WTC11 (cell line): Measurements from ENCODE around the gene F8. TPM values are rescaled to one million over a fixed set of nuclear protein-coding genes. Genes with fewer than 3 reads are reported as not detected.

Experiments
- microRNA-seq: library from miRNA; unstranded; fragments of <30 nt; microRNA quantifications from one replicate; pipeline ENCODE4 v1.2.0, GENCODE V29; 2022; ENCODE audit warnings: borderline number of aligned reads
- total RNA-seq: library from RNA; stranded (reverse); gene quantifications from 3 replicates; pipeline ENCODE4 v1.2.3, GENCODE V29; 2021

The F8 gene
- total RNA-seq, 1 experiment from 2014 or later, result 1.6 TPM

Small RNA genes within 50 kb of the gene (microRNA-seq; reads per million reads assigned to microRNA genes)
- not detected for gene MIR1184-1

Other genes starting within 250 kb of the F8 start
- gene MPP1, start 217.2 kb downstream of the F8 start, total RNA-seq, result 14.3 to 15.8 TPM (median 14.7 TPM) in 3 replicates
- not detected in 3 replicates for gene SMIM9, start 188.1 kb downstream of the F8 start, total RNA-seq
- gene F8A1, start 136.4 kb downstream of the F8 start, total RNA-seq, result 26.8 to 30.2 TPM (median 28.7 TPM) in 3 replicates
- 60.7 to 79.5 TPM (median 73.8 TPM) in 3 replicates for gene FUNDC2, start 4.1 kb upstream of the F8 start, total RNA-seq
- 3.0 to 6.4 TPM (median 5.9 TPM) in 3 replicates for gene CMC4, start 48.4 kb upstream of the F8 start, total RNA-seq
- 8.6 to 12.8 TPM (median 10.1 TPM) in 3 replicates for gene MTCP1, start 48.4 kb upstream of the F8 start, total RNA-seq
- gene BRCC3, start 48.8 kb upstream of the F8 start, total RNA-seq, result 18.5 to 19.6 TPM (median 19.4 TPM) in 3 replicates
- 50.5 to 69.3 TPM (median 60.0 TPM) in 3 replicates for gene VBP1, start 193.7 kb upstream of the F8 start, total RNA-seq
- 6.9 to 8.0 TPM (median 7.2 TPM) in 3 replicates for gene RAB39B, start 241.8 kb upstream of the F8 start, total RNA-seq